MM.1S (cell line): ENCODE results near the gene TOGARAM2.

Source experiments
- CTCF ChIP-seq: fragments of 300-600 bp; sonication (generic); IDR thresholded peaks from 2 replicates; pipeline ENCODE4 v1.5.1; 2016; ENCODE audit warnings: antibody characterized with exemption, low read length, mixed read lengths
- EZH2 ChIP-seq: fragments of 300-600 bp; sonication (generic); optimal IDR thresholded peaks from 2 replicates; pipeline ENCODE3; 2017; ENCODE audit warnings: low read depth, mild to moderate bottlenecking, antibody characterized with exemption, low read length, mixed read lengths

GRCh38 chr2:29047083-29047845, 66.2 kb downstream of the TOGARAM2 start:
- no peak for TF ChIP-seq CTCF
- TF ChIP-seq EZH2, result no peak
